KMS-11 (cell line): Measurements from ENCODE around the gene CCBE1.

Source experiments
- H2AFZ ChIP-seq: fragments of 200-600 bp; sonication (generic); 2 replicates; pipeline ENCODE4 v1.6.1; 2016; ENCODE audit warnings: antibody characterized with exemption, mixed run types, low read depth
- H3K27ac ChIP-seq: fragments of 200-600 bp; sonication (generic); 2 replicates; pipeline ENCODE4 v1.6.1; 2016; ENCODE audit warnings: mild to moderate bottlenecking, mixed run types
- H3K27me3 ChIP-seq: fragments of 200-600 bp; sonication (generic); 2 replicates; pipeline ENCODE4 v1.6.1; 2017; ENCODE audit warnings: mild to moderate bottlenecking, low read depth, mixed run types, moderate library complexity; ENCODE audit not compliant: insufficient read depth
- H3K36me3 ChIP-seq: fragments of 200-600 bp; sonication (generic); 2 replicates; pipeline ENCODE4 v1.6.1; 2017; ENCODE audit warnings: mild to moderate bottlenecking, mixed run types; ENCODE audit not compliant: insufficient read depth
- H3K4me1 ChIP-seq: fragments of 200-600 bp; sonication (generic); 2 replicates; pipeline ENCODE4 v1.6.1; 2016; ENCODE audit warnings: mild to moderate bottlenecking, low read depth, mixed run types; ENCODE audit not compliant: poor library complexity, severe bottlenecking
- H3K4me2 ChIP-seq: fragments of 200-600 bp; sonication (generic); 2 replicates; pipeline ENCODE4 v1.7.0; 2016; ENCODE audit warnings: mild to moderate bottlenecking, mixed run types
- H3K4me3 ChIP-seq: fragments of 200-600 bp; sonication (generic); IDR thresholded peaks from 2 replicates; pipeline ENCODE4 v1.6.1; 2017; ENCODE audit warnings: low read depth, low read length, mixed read lengths; ENCODE audit not compliant: insufficient read depth
- H3K79me2 ChIP-seq: fragments of 200-600 bp; sonication (generic); 2 replicates; pipeline ENCODE4 v1.6.1; 2016; ENCODE audit warnings: low read depth, mixed run types; ENCODE audit not compliant: insufficient read depth
- H3K9ac ChIP-seq: fragments of 200-600 bp; sonication (generic); 2 replicates; pipeline ENCODE4 v1.6.1; 2016; ENCODE audit warnings: mild to moderate bottlenecking, mixed run types
- H4K20me1 ChIP-seq: fragments of 200-600 bp; sonication (generic); 2 replicates; pipeline ENCODE4 v1.6.1; 2016; ENCODE audit warnings: mild to moderate bottlenecking, mixed run types; ENCODE audit not compliant: insufficient read depth
- CTCF ChIP-seq: fragments of 200-600 bp; sonication (generic); conservative IDR thresholded peaks from 2 replicates; pipeline ENCODE4 v1.6.1; 2017; ENCODE audit warnings: low read depth, mild to moderate bottlenecking, antibody characterized with exemption, low read length, moderate library complexity, mixed read lengths

The CCBE1 gene

GRCh38 chr18:59696311-59697235 is 650 bp downstream of the CCBE1 start:
- Histone ChIP-seq H3K4me1 (peaks cover 9% of the 10 kb centered on the region), H4K20me1 (no peaks in the 10 kb centered on the region), H3K9ac (no peak overlapping the region), H3K79me2 (no peaks in the 10 kb centered on the region), H3K27ac (no peak overlapping the region), H2AFZ (0 out of 2 replicates have a peak overlapping the region, but pooled peaks have one; percentile 4), H3K4me2 (no peak overlapping the region), H3K4me3 (no peak overlapping the region), H3K27me3 (no peaks in the 10 kb centered on the region), H3K36me3 (no peaks in the 10 kb centered on the region)
- no peak for TF ChIP-seq CTCF

GRCh38 chr18:59695551-59695950 is 1.7 kb downstream of the CCBE1 start:
- H3K4me2 ChIP-seq = no peak overlapping the region
- no peak overlapping the region for H3K27ac ChIP-seq
- no peaks in the 10 kb centered on the region for H4K20me1 ChIP-seq
- no peaks in the 10 kb centered on the region for H3K79me2 ChIP-seq
- H2AFZ ChIP-seq = no peak overlapping the region
- no peak overlapping the region for H3K9ac ChIP-seq
- TF ChIP-seq CTCF = no peak
- no peaks in the 10 kb centered on the region for H3K27me3 ChIP-seq
- no peaks in the 10 kb centered on the region for H3K36me3 ChIP-seq
- H3K4me3 ChIP-seq = no peak overlapping the region
- H3K4me1 ChIP-seq = peaks cover 19% of the 10 kb centered on the region

GRCh38 chr18:59694824-59695223 is 2.4 kb downstream of the CCBE1 start:
- no peak overlapping the region for H3K4me3 ChIP-seq
- peaks cover 27% of the 10 kb centered on the region for H3K4me1 ChIP-seq
- H3K79me2 ChIP-seq = no peaks in the 10 kb centered on the region
- no peaks in the 10 kb centered on the region for H4K20me1 ChIP-seq
- no peaks in the 10 kb centered on the region for H3K27me3 ChIP-seq
- no peak overlapping the region for H3K4me2 ChIP-seq
- no peak overlapping the region for H3K9ac ChIP-seq
- H3K27ac ChIP-seq = no peak overlapping the region
- H2AFZ ChIP-seq = no peak overlapping the region
- H3K36me3 ChIP-seq = no peaks in the 10 kb centered on the region
- no peak for TF ChIP-seq CTCF

GRCh38 chr18:59691996-59692395 is 5.2 kb downstream of the CCBE1 start:
- no peak for TF ChIP-seq CTCF
- Histone ChIP-seq H3K36me3 (no peaks in the 10 kb centered on the region), H3K4me3 (no peak overlapping the region), H3K9ac (no peak overlapping the region), H3K4me2 (no peak overlapping the region; the same call in 1 of the 2 replicates), H3K27me3 (no peaks in the 10 kb centered on the region), H4K20me1 (no peaks in the 10 kb centered on the region), H3K27ac (no peak overlapping the region), H3K79me2 (no peaks in the 10 kb centered on the region), H2AFZ (no peak overlapping the region), H3K4me1 (peaks cover 35% of the 10 kb centered on the region)
